HepG2 (cell line): ENCODE results near the gene FAM50A.

ENCODE experiments used
- CTCF ChIP-seq: sonication (generic); formaldehyde crosslinking; IDR thresholded peaks from 2 replicates; pipeline ENCODE4 v1.5.0; 2020; ENCODE audit warnings: mild to moderate bottlenecking, missing genetic modification reagents, moderate library complexity
- IRF2 ChIP-seq: IDR thresholded peaks from 2 replicates; pipeline ENCODE4 v1.6.1; 2018; ENCODE audit warnings: missing genetic modification reagents, missing compliant biosample characterization
- NR3C1 ChIP-seq: sonication (generic); formaldehyde crosslinking; IDR thresholded peaks from 2 replicates; pipeline ENCODE4 v1.4.0; 2020; ENCODE audit warnings: missing genetic modification reagents
- POLR2AphosphoS5 ChIP-seq: IDR thresholded peaks from 2 replicates; pipeline ENCODE4 v1.6.1; 2012; ENCODE audit warnings: low read depth, low read length
- ZNF234 ChIP-seq: sonication (generic); formaldehyde crosslinking; conservative IDR thresholded peaks from 2 replicates; pipeline ENCODE4 v1.5.1; 2020; ENCODE audit warnings: mild to moderate bottlenecking, missing genetic modification reagents

- TF ChIP-seq CTCF (no peak), POLR2AphosphoS5 (no peak), NR3C1 (no peak), ZNF234 (no peak), IRF2 (no peak)
Measured at GRCh38 chrX:154472685-154473632, 29.0 kb downstream of the FAM50A start.
